ENCODE measurements around the gene PMPCA.

Gene PMPCA

DNA sequence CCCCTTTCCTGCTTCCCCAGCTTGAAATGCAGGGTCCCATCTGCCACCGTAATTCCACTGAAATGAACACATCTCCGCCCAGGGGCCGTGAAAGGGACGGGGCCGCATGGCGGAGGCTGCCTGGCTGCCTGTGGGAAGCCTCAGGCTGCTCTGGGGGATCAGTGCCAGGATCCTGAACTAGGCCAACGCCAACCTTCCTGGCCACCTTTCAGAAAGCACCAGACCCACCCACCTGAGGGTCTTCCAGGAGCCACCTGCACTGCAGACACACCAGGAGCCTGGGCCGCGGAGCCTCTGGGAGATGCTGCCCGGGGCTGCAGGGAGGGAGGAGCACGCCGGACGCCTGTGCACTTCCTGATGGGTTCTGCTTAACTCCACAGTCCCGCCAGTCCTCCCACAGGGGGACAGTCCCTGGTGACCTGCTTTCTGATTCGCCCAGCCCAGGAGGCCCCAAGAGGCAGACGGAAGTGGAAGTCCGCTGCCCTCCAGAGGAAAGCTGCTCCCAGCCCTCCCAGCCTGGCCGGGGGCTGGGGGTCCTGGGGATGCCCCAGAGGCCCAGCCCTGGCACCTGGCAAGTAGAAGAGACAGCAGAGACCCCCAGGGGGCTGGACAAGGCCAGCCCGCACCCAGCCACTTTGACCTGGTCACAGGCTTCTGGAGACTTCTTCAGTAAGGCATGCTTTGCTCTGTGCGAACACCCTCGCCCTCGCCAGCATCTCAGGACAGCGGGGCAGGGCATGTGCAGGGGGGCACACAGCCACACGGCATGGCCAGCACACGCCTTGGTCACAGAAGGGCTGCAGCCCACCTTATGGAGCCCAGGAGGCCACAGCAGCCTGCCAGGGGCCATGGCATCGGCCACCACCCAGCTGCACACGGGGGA, 36.9 kb upstream of the PMPCA start, which contains the start of gene CARD9:
Gene CARD9 (minus strand): TSS at position 370 of the 883 bp plus-strand sequence. CDS start 1,591 bp downstream, outside the sequence.
- DNase-seq (ENCODE audit: low spot score), result no peak

DNA sequence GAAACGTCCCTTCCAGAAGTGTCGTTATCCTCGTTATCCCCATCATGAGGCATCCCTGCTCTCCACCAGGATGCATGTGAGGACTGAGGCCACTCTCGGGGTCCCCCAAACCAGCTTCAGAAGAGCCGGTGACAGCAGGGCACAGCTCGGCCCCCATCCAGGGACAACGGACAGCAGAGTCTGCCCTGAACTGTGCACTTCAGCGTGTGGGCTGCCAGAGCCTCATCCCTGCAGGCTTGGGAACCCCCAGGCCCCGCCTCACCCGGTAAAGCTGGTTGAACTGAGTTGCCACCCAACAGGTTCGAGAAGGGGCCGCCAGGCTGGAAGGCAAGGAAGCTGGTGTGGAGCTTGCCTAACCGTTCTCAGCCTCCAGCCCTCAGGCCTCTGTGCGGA, 36.3 kb upstream of the PMPCA start:
- no peak for DNase-seq (ENCODE audit: low spot score)

- DNase-seq (ENCODE audit: low spot score), result no peak
Observed at GRCh38 chr9:136375096-136375495, 35.4 kb upstream of the PMPCA start.

- DNase-seq (ENCODE audit: low spot score), result no peak
Observed at GRCh38 chr9:136376457-136376856, 34.0 kb upstream of the PMPCA start.

- no peak for DNase-seq (ENCODE audit: low spot score)
Observed at GRCh38 chr9:136377341-136378169, 32.9 kb upstream of the PMPCA start.

DNA sequence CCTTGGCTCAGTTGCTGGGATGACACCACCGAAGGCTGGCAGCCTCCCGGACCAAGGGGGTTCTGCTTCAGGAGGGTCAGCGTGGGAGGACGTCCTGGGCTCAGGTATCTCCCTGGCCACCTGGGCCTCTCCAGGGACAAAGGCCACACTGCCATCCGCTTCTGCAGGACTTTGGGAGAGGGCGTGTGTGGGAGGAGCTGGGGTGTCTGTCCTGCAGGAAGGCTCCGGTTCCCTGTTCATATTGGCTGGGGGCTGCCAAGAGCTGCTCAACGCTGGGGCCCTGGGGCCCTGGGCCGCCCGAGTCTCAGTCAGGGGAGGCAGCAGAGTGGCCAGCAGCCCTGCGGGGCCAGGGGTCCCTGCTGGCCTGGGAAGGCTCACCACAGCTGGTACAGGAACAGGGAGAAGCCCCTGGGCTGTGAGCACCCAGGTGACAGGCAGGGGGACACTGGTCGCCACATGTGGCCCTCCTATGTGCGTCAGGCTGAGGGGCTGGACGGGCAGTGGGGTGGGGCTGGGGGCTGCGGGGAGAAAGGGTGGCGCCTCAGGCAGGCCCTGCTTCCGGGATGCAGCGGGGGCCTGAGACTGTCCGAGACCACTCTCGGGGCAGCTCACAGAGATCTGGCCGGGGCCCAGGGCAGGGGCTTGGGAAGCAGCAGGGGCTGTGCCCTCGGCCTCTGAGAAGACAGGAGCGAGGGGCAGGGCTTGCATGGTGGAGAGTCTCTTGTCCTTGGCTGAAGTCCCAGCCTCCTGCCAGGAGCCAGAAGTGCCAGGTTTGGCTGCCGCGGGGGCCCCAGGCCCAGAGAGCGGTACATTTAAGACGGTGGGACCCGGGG, 32.1 kb upstream of the PMPCA start:
- no peak for DNase-seq (ENCODE audit: low spot score)

- no peak for DNase-seq (ENCODE audit: low spot score)
Observed at GRCh38 chr9:136379003-136379287, 31.5 kb upstream of the PMPCA start.

DNA sequence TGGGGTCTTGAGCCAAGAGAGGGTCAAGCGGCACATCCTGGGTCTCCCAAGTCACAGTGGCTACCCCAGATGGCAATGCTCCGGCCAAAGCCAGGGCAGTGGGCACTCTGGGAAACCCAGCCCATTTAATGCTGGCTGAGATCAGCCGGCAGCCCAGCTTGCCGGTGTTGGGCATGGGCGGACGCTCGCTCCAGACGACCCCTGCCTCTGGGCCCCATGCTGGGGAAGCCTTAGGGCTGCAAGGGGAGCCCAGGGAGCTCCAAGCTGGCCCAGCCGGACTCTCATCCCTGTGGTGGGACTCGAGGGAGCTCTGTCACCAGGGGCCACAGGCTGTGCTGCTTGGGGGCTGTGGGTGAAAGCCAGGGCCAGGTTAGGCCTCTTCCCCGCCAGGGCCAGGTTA, 31.1 kb upstream of the PMPCA start:
- DNase-seq (ENCODE audit: low spot score), result no peak

DNA sequence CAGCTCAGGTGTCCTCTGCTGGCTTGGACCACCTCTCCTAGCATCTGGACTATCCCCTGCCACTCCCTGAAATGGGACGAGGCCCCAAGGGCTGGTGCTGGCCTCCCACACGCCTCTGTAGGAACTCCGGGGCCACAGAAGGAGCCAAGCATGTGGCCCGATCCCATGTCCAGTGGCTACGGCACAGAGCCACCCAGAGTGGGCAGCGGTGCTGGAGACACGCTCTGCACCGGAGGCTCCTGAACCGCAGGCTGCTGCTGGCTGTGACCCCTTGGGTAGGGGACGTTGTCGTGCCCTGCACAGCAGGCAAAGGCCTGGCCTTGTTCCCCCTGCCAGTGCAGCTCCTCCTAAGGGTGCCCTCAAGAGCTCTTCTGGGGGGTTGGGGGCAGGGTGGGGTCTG, 30.6 kb upstream of the PMPCA start:
- no peak for DNase-seq (ENCODE audit: low spot score)

DNA sequence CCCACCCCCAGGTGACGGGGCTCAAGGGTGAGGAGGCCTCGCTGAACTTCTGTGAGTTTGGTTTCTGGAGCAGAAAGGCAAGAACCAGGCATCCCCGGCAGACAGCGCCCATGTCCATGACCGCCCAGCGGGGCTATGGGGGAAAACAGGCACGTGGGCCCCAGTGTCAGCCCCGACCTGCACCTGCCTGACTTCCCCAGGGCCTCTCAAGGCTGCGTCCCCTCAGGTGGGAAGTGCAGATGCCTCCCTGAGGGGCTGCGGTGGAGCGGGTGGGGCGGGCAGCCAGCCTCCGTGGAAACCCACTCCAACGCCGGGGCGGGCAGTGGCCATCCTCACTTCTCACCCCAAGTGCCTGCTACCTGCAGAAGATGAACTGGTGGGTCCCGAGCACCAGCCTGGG, 30.1 kb upstream of the PMPCA start:
- no peak for DNase-seq (ENCODE audit: low spot score)

DNA sequence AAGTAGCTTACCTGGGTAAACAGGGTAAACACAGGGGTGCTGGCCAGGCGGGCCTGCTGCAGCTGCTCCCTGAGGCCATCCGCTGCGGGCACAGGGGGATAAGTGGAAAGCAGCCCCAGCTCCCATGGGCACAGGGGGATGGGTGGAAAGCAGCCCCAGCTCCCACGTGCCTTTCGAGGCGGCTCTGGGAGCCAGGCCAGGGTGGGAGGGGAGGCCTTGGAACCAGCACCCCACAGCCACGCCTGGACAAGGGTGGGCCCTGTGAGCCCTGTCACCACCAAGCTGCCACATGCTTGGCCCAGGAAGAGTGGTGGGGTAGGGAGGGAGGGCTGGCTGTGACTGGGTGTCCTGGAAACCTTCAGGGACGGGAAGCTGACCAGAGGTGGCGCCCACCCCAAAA, 29.1 kb upstream of the PMPCA start:
- no peak for DNase-seq (ENCODE audit: low spot score)

- no peak for DNase-seq (ENCODE audit: low spot score)
Observed at GRCh38 chr9:136381966-136382513, 28.4 kb upstream of the PMPCA start.

GRCh38 chr9:136383436-136383835, 27.0 kb upstream of the PMPCA start:
- no peak for DNase-seq (ENCODE audit: low spot score)

- no peak for DNase-seq (ENCODE audit: low spot score)
Observed at GRCh38 chr9:136385015-136385414, 25.4 kb upstream of the PMPCA start.

DNA sequence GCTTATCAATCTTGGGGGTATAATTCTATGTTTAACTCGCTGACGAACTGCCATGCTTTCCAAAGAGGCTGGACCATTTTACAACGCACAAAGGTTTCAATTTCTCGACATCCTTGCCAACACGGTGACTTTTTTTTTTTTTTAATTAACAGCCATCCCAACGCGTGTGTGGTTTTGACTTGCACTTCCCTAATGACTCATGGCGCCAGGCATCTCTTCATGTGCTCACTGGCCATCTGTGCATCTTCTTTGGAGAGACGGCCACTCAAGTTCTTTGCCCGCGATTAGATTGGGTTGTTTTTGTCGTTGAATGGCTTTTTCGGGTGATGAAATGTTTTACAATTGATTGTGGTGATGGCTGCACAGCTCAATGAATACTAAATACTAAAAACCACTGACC, 24.4 kb upstream of the PMPCA start:
- no peak for DNase-seq (ENCODE audit: low spot score)

DNA sequence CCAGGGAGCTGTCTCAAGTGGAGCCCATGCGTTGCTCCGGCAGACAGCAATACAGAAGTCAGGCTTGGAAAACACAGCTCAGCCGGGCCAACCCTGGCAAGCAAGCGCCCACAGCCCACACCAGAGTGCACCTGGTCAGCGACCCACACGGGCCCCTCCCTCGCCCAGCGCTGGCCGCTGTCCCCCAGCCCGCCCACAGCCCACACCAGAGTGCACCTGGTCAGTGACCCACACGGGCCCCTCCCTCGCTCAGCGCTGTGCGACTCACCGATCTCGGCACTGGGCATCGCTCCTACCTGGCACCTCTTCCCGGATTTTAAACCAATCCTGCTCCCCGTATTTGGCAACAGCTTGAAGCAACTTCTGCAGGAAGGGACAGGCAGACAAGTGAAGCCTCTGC, 23.2 kb upstream of the PMPCA start:
- DNase-seq (ENCODE audit: low spot score), result no peak

- DNase-seq (ENCODE audit: low spot score), result no peak
Observed at GRCh38 chr9:136389396-136389795, 21.1 kb upstream of the PMPCA start.

- no peak for DNase-seq (ENCODE audit: low spot score)
Observed at GRCh38 chr9:136391737-136392537, 18.5 kb upstream of the PMPCA start.

GRCh38 chr9:136392538-136393449, 17.7 kb upstream of the PMPCA start:
- no peak for DNase-seq (ENCODE audit: low spot score)

DNA sequence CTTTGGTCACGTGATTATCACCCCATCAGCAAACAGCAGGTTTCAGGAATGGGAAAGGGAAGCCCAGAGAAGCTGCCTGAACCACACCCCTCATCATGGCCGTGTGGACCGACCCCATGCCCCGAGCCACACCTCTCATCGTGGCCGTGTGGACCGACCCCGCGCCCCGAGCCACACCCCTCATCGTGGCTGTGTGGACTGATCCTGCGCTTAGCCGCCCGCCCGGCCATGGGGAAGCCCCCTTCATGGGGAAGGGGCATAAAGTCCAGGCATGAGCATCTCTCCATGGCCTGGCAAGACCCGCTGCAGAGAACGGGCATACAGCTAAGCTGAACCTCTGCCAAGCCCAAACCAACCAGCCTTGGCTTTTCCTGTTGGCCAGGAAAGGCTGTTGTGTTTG, 16.9 kb upstream of the PMPCA start:
- no peak for DNase-seq (ENCODE audit: low spot score)
